GM12892 (cell line): ENCODE data around the gene OR5W2.

Experiments used
- POLR2A ChIP-seq: IDR thresholded peaks from 2 replicates; pipeline ENCODE4 v1.6.1; 2011; ENCODE audit warnings: low read depth, low read length, control low read depth
- POLR2AphosphoS5 ChIP-seq: IDR thresholded peaks from 2 replicates; pipeline ENCODE4 v1.6.1; 2011; ENCODE audit warnings: low read depth, low read length, control low read depth
- TAF1 ChIP-seq: IDR thresholded peaks from 2 replicates; pipeline ENCODE4 v1.6.1; 2011; ENCODE audit warnings: low read depth, mild to moderate bottlenecking, control low read depth, low read length, borderline replicate concordance

DNA sequence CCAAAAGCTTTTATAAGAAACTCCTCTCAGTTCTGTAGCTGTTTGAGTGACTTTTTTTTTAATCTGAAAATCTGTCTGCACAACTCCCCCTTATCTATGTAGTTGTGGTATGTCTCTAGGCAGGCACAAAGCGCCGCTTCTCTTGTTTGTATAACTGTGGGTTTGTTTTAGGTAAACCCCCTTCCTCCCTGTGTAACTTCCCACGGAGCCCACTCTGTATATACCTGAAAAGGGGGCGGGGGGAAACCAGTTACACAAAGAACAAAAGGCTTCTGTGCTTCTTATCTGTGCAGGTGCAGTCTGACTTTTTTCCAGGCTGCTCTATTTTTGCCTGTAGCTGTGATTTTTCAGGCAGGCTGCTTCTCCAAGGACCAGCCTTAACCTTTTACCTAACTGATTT lies 42.1 kb upstream of the OR5W2 start:
- TF ChIP-seq POLR2A (no peak), POLR2AphosphoS5 (no peak), TAF1 (no peak)
